A549 (cell line): ENCODE results near the gene ISLR2.

Experiments used
- ATOH8 ChIP-seq: fragments of 250-450 bp; sonication (Bioruptor Pico); IDR thresholded peaks from 2 replicates; pipeline ENCODE4 v1.5.0; 2020; ENCODE audit warnings: low read depth, mild to moderate bottlenecking, moderate library complexity
- CTCF ChIP-seq: fragments of >200 bp; sonication (Bioruptor Twin); formaldehyde crosslinking; IDR thresholded peaks from 3 replicates; pipeline ENCODE4 v1.5.1; 2016
- HOXA7 ChIP-seq: fragments of 250-450 bp; sonication (Bioruptor Pico); IDR thresholded peaks from 2 replicates; pipeline ENCODE4 v1.5.0; 2020; ENCODE audit warnings: mild to moderate bottlenecking, moderate library complexity
- NR3C1 ChIP-seq: fragments of >200 bp; sonication (Bioruptor Twin); formaldehyde crosslinking; IDR thresholded peaks from 3 replicates; pipeline ENCODE4 v1.6.1; 2017
- POLR2A ChIP-seq: IDR thresholded peaks from 2 replicates; pipeline ENCODE4 v1.6.1; 2012; ENCODE audit warnings: mild to moderate bottlenecking, low read length
- RNF2 ChIP-seq: fragments of 200-600 bp; sonication (generic); IDR thresholded peaks from 2 replicates; pipeline ENCODE4 v1.6.1; 2016; ENCODE audit warnings: low read depth, mild to moderate bottlenecking, antibody characterized with exemption, moderate library complexity, borderline replicate concordance

GRCh38 chr15:74156678-74157411 is 26.5 kb downstream of the ISLR2 start:
- no peak for TF ChIP-seq CTCF
- no peak for TF ChIP-seq RNF2
- TF ChIP-seq HOXA7 (CRISPR knock-in tag), result no peak
- TF ChIP-seq ATOH8 (CRISPR knock-in tag), result no peak
- no peak for TF ChIP-seq NR3C1
- TF ChIP-seq POLR2A, result no peak
